LNCAP (cell line): Measurements from ENCODE around the gene HEXIM2.

Experiments
- CTCF ChIP-seq: fragments of 450-650 bp; IDR thresholded peaks from 2 replicates; pipeline ENCODE4 v1.5.1; 2017; ENCODE audit warnings: mild to moderate bottlenecking

The HEXIM2 gene

GRCh38 chr17:45135192-45135977, 26.3 kb upstream of the HEXIM2 start, which contains the start of gene ACBD4:
Gene ACBD4, plus strand, starts transcription at chr17:45135687. Its CDS starts 458 bp downstream, at chr17:45136145.
- TF ChIP-seq CTCF = peak; percentile 100

GRCh38 chr17:45135978-45136791, 25.5 kb upstream of the HEXIM2 start:
- TF ChIP-seq CTCF = no peak

- no peak for TF ChIP-seq CTCF
Measured at GRCh38 chr17:45136846-45137560, 24.7 kb upstream of the HEXIM2 start.

DNA sequence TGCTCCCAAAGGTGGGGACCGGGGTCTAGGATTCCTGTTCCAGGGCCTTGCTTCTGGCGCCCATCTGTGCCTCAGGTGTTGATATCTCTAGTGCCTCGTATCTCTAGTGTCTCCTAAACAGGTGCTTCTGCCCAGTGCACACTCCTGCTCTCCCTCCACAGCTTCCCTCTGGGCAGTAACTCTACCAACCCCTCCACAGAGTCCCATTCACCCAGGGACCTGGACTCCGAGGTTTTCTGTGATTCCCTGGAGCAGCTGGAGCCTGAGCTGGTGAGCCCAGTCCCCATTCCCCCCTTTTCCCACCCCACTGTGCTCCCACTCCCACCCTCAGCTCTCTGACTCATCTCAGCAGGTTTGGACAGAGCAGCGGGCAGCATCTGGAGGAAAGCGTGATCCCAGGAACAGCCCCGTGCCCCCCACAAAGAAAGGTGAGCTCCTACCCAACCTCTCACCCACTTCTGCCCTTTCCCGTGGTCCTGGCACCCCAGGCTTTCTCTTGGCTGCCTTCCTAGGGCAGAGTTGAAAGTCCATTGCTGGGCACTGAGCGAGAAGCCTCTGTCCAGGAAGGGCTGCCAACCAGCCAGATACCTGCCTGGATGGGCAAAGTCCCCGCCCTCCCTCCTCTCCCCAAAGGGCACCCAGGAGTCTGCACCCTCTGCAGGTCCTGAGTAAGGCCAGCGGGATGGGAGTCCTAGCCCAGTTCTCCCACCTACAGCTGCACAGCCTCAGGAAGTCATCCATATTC, 23.9 kb upstream of the HEXIM2 start:
- TF ChIP-seq CTCF = no peak

GRCh38 chr17:45138911-45139532, 22.7 kb upstream of the HEXIM2 start:
- TF ChIP-seq CTCF = no peak

- no peak for TF ChIP-seq CTCF
Measured at GRCh38 chr17:45139533-45139920, 22.1 kb upstream of the HEXIM2 start.
